Liver (tissue), 10 donors: ENCODE results near the gene LTB4R2. TPM values are rescaled to one million over a fixed set of nuclear protein-coding genes. Genes with fewer than 3 reads are reported as not detected.

Experiments
- DNase-seq: peaks from one replicate; pipeline ENCODE4 v3.0.0-alpha.2; 2017; ENCODE audit warnings: low spot score
- H3K27ac ChIP-seq, 2 donors: one replicate each; pipeline ENCODE4 v1.7.0; 2013; ENCODE audit warnings: inconsistent platforms in 2 of 2, low read length in 2 of 2, control low read depth in 1 of 2, low read depth in 1 of 2, mild to moderate bottlenecking in 1 of 2
- H3K27me3 ChIP-seq, 4 donors: one replicate each; pipeline versions ENCODE4 v1.6.1 to v1.7.0; 2013; ENCODE audit warnings: low read length in 3 of 4, inconsistent platforms in 1 of 4, mild to moderate bottlenecking in 1 of 4, moderate library complexity in 1 of 4; ENCODE audit not compliant: control insufficient read depth in 4 of 4, insufficient read depth in 4 of 4
- H3K36me3 ChIP-seq, 4 donors: one replicate each; pipeline versions ENCODE4 v1.6.1 to v1.7.0; 2013; ENCODE audit warnings: low read length in 3 of 4, mild to moderate bottlenecking in 3 of 4, low read depth in 1 of 4, moderate library complexity in 1 of 4; ENCODE audit not compliant: control insufficient read depth in 4 of 4, insufficient read depth in 3 of 4
- H3K4me1 ChIP-seq, 4 donors: one replicate each; pipeline versions ENCODE4 v1.6.1 to v1.7.0; 2013; ENCODE audit warnings: low read length in 3 of 4, mild to moderate bottlenecking in 3 of 4, moderate library complexity in 1 of 4; ENCODE audit not compliant: control insufficient read depth in 4 of 4, insufficient read depth in 4 of 4
- H3K4me3 ChIP-seq, 3 donors: one replicate each; pipeline versions ENCODE4 v1.6.1 to v1.7.0; 2013; ENCODE audit warnings: low read length in 3 of 3, control low read depth in 1 of 3, low read depth in 1 of 3, mild to moderate bottlenecking in 1 of 3
- H3K9ac ChIP-seq, 2 donors: one replicate each; pipeline ENCODE4 v1.7.0; 2013; ENCODE audit warnings: low read length in 2 of 2, mild to moderate bottlenecking in 2 of 2, moderate library complexity in 2 of 2, control low read depth in 1 of 2, low read depth in 1 of 2
- H3K9me3 ChIP-seq, 4 donors: one replicate each; pipeline versions ENCODE4 v1.6.1 to v1.7.0; 2013; ENCODE audit warnings: low read length in 3 of 4; ENCODE audit not compliant: control insufficient read depth in 4 of 4
- FOXA1 ChIP-seq: IDR thresholded peaks from 2 replicates; pipeline ENCODE4 v1.6.1; 2016; ENCODE audit warnings: antibody characterized with exemption
- FOXA2 ChIP-seq: IDR thresholded peaks from 2 replicates; pipeline ENCODE4 v1.6.1; 2016; ENCODE audit warnings: antibody characterized with exemption
- GABPA ChIP-seq, 2 donors: IDR thresholded peaks in 1 of 2; conservative IDR thresholded peaks in 1 of 2; 2 replicates each; pipeline ENCODE4 v1.6.1; 2016; ENCODE audit warnings: antibody characterized with exemption in 2 of 2, mild to moderate bottlenecking in 1 of 2, moderate library complexity in 1 of 2
- HNF4G ChIP-seq: IDR thresholded peaks from 2 replicates; pipeline ENCODE4 v1.6.1; 2016; ENCODE audit warnings: antibody characterized with exemption
- MAX ChIP-seq: IDR thresholded peaks from 2 replicates; pipeline ENCODE4 v1.6.1; 2016; ENCODE audit warnings: antibody characterized with exemption
- YY1 ChIP-seq: IDR thresholded peaks from 2 replicates; pipeline ENCODE4 v1.6.1; 2016; ENCODE audit warnings: antibody characterized with exemption, mild to moderate bottlenecking
- WGBS: extraction: QIAGEN DNeasy Blood & Tissue Kit; methylation state at CpG from one replicate; pipeline ENCODE4 v1.1.7; 2013; 5-methylcytosine and 5-hydroxymethylcytosine counted together
- polyA plus RNA-seq, 2 donors: library from polyadenylated mRNA; stranded (reverse) in 1 of 2; unstranded in 1 of 2; fragments of 200-250 nt in 1 of 2; fragments of >200 nt in 1 of 2; fragmentation: Nextera tagmentation in 1 of 2; extraction: Ambion mirVana in 1 of 2; gene quantifications; one replicate each; pipeline versions ENCODE4 v1.2.1 to v1.2.3, GENCODE V29; 2013 to 2015
- small RNA-seq: library from RNA; depleted of rRNA; stranded (forward); fragments of <200 nt; gene quantifications from one replicate; pipeline ENCODE3, GENCODE V24; 2014
- total RNA-seq, 2 donors: library from RNA; depleted of rRNA; stranded (reverse); fragments of >200 nt; gene quantifications; one replicate each; pipeline ENCODE4 v1.2.3, GENCODE V29; 2014
- TF ChIP-seq, protein P1 (sequence below): IDR thresholded peaks from 2 replicates; pipeline ENCODE4 v1.6.1; 2016; ENCODE audit warnings: antibody characterized with exemption
- donor health status: healthy.
- donor health status: healthy.
- donor health status: healthy.
- donor health status: healthy.
- donor health status: healthy.

LTB4R2 gene
- total and polyA plus RNA-seq, 4 donors: 0.28 to 11.3 (median 1.9) TPM

GRCh38 chr14:24361326-24361725 lies 51.4 kb downstream of the LTB4R2 start:
- H3K4me3 ChIP-seq: no peak overlapping the region
- no peak overlapping the region for H3K27ac ChIP-seq
- 88% methylated on average over 2 of the region's 2 CpGs for WGBS
- TF ChIP-seq, protein P1, sequence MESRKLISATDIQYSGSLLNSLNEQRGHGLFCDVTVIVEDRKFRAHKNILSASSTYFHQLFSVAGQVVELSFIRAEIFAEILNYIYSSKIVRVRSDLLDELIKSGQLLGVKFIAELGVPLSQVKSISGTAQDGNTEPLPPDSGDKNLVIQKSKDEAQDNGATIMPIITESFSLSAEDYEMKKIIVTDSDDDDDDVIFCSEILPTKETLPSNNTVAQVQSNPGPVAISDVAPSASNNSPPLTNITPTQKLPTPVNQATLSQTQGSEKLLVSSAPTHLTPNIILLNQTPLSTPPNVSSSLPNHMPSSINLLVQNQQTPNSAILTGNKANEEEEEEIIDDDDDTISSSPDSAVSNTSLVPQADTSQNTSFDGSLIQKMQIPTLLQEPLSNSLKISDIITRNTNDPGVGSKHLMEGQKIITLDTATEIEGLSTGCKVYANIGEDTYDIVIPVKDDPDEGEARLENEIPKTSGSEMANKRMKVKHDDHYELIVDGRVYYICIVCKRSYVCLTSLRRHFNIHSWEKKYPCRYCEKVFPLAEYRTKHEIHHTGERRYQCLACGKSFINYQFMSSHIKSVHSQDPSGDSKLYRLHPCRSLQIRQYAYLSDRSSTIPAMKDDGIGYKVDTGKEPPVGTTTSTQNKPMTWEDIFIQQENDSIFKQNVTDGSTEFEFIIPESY: no peak
- TF ChIP-seq FOXA2 (no peak), HNF4G (no peak), GABPA (IDR thresholded peaks at IDR 0.05 in 1 of 2, conservative IDR thresholded peaks at IDR 0.05 in 1 of 2) (no peak), YY1 (no peak), FOXA1 (no peak), MAX (no peak)
- no peak for DNase-seq
- H3K27me3 ChIP-seq: no peaks in the 10 kb centered on the region
- H3K9ac ChIP-seq: no peak overlapping the region
- H3K9me3 ChIP-seq: no peaks in the 10 kb centered on the region
- peaks cover 0 to 3% (median under 1%) of the 10 kb centered on the region in 4 donors for H3K4me1 ChIP-seq
- no peaks in the 10 kb centered on the region for H3K36me3 ChIP-seq

Small RNAs within 50 kb of the gene (small RNA-seq; reads per million reads assigned to genes)
- not detected for gene RF00026

Other genes starting within 250 kb of the LTB4R2 start
Only the 30 nearest of the 33 such genes appear.
- 100 to 1,000 TPM; 215 to 312 TPM for gene DCAF11, start 195.4 kb upstream of the LTB4R2 start, total RNA-seq
- gene DCAF11, start 195.4 kb upstream of the LTB4R2 start, polyA plus RNA-seq: 100 to 1,000 TPM in 1 of 2 donors, 10 to 100 TPM in 1; 30.1 to 119 TPM
- 1 to 10 TPM; 2.7 to 3.2 TPM for gene NRL, start 195.2 kb upstream of the LTB4R2 start, total RNA-seq
- gene NRL, start 195.2 kb upstream of the LTB4R2 start, polyA plus RNA-seq: 1 to 10 TPM; 1.5 to 2.9 TPM
- 1 to 10 TPM; 1.7 to 6.4 TPM for gene FITM1, start 179.5 kb upstream of the LTB4R2 start, total RNA-seq
- gene FITM1, start 179.5 kb upstream of the LTB4R2 start, polyA plus RNA-seq: 10 to 100 TPM; 11.9 to 16.1 TPM
- 10 to 100 TPM; 63.3 to 71.9 TPM for gene PSME1, start 173.9 kb upstream of the LTB4R2 start, total RNA-seq
- 100 to 1,000 TPM; 131 to 237 TPM for gene PSME1, start 173.9 kb upstream of the LTB4R2 start, polyA plus RNA-seq
- gene EMC9, start 168.5 kb upstream of the LTB4R2 start, total RNA-seq: 10 to 100 TPM in 1 of 2 donors, 1 to 10 TPM in 1; 8.6 to 10.5 TPM
- 10 to 100 TPM; 16.2 to 17.8 TPM for gene EMC9, start 168.5 kb upstream of the LTB4R2 start, polyA plus RNA-seq
- gene PSME2, start 163.5 kb upstream of the LTB4R2 start, total RNA-seq: 10 to 100 TPM; 56.9 to 62.3 TPM
- gene PSME2, start 163.5 kb upstream of the LTB4R2 start, polyA plus RNA-seq: 100 to 1,000 TPM; 123 to 247 TPM
- 10 to 100 TPM; 16.3 to 36.0 TPM for gene RNF31, start 162.6 kb upstream of the LTB4R2 start, total RNA-seq
- gene RNF31, start 162.6 kb upstream of the LTB4R2 start, polyA plus RNA-seq: 10 to 100 TPM; 20.3 to 21.6 TPM
- gene IRF9, start 148.9 kb upstream of the LTB4R2 start, total RNA-seq: 10 to 100 TPM; 44.2 to 57.8 TPM
- 10 to 100 TPM; 37.9 to 60.9 TPM for gene IRF9, start 148.9 kb upstream of the LTB4R2 start, polyA plus RNA-seq
- gene REC8, start 138.1 kb upstream of the LTB4R2 start, total RNA-seq: 1 to 10 TPM; 3.8 to 4.7 TPM
- 1 to 10 TPM; 2.3 to 3.8 TPM for gene REC8, start 138.1 kb upstream of the LTB4R2 start, polyA plus RNA-seq
- 10 to 100 TPM; 16.3 to 29.8 TPM for gene IPO4, start 121.3 kb upstream of the LTB4R2 start, total RNA-seq
- 10 to 100 TPM; 13.6 to 32.9 TPM for gene IPO4, start 121.3 kb upstream of the LTB4R2 start, polyA plus RNA-seq
- 10 to 100 TPM; 27.5 to 76.2 TPM for gene TM9SF1, start 114.7 kb upstream of the LTB4R2 start, total RNA-seq
- 10 to 100 TPM; 30.0 to 46.9 TPM for gene TM9SF1, start 114.7 kb upstream of the LTB4R2 start, polyA plus RNA-seq
- gene TSSK4, start 104.4 kb upstream of the LTB4R2 start, total RNA-seq: under 1 TPM in 1 of 2 donors, not detected in 1; 0.33 TPM
- under 1 TPM in 1 of 2 donors, not detected in 1; 0.25 TPM for gene TSSK4, start 104.4 kb upstream of the LTB4R2 start, polyA plus RNA-seq
- gene CHMP4A, start 96.7 kb upstream of the LTB4R2 start, total RNA-seq: 10 to 100 TPM; 14.6 to 19.6 TPM
- 10 to 100 TPM; 36.3 to 38.7 TPM for gene CHMP4A, start 96.7 kb upstream of the LTB4R2 start, polyA plus RNA-seq
- 1 to 10 TPM; 3.2 to 6.6 TPM for gene MDP1, start 94.1 kb upstream of the LTB4R2 start, total RNA-seq
- 10 to 100 TPM in 1 of 2 donors, 1 to 10 TPM in 1; 7.4 to 13.4 TPM for gene MDP1, start 94.1 kb upstream of the LTB4R2 start, polyA plus RNA-seq
- 10 to 100 TPM; 32.3 to 49.3 TPM for gene NEDD8, start 77.8 kb upstream of the LTB4R2 start, total RNA-seq
- gene NEDD8, start 77.8 kb upstream of the LTB4R2 start, polyA plus RNA-seq: 100 to 1,000 TPM; 107 to 136 TPM
- 10 to 100 TPM; 28.6 to 29.8 TPM for gene GMPR2, start 77.2 kb upstream of the LTB4R2 start, total RNA-seq
- 10 to 100 TPM; 34.9 to 42.7 TPM for gene GMPR2, start 77.2 kb upstream of the LTB4R2 start, polyA plus RNA-seq
- 10 to 100 TPM; 23.5 to 25.1 TPM for gene TINF2, start 67.5 kb upstream of the LTB4R2 start, total RNA-seq
- gene TINF2, start 67.5 kb upstream of the LTB4R2 start, polyA plus RNA-seq: 10 to 100 TPM; 14.4 to 24.3 TPM
- gene TGM1, start 47.0 kb upstream of the LTB4R2 start, total RNA-seq: 1 to 10 TPM; 1.1 to 1.5 TPM
- under 1 TPM; 0.28 to 0.39 TPM for gene TGM1, start 47.0 kb upstream of the LTB4R2 start, polyA plus RNA-seq
- gene RABGGTA, start 38.5 kb upstream of the LTB4R2 start, total RNA-seq: 10 to 100 TPM in 1 of 2 donors, 1 to 10 TPM in 1; 7.5 to 19.7 TPM
- 10 to 100 TPM; 11.7 to 14.7 TPM for gene RABGGTA, start 38.5 kb upstream of the LTB4R2 start, polyA plus RNA-seq
- gene DHRS1, start 10.4 kb upstream of the LTB4R2 start, total RNA-seq: 10 to 100 TPM; 30.3 to 84.9 TPM
- gene DHRS1, start 10.4 kb upstream of the LTB4R2 start, polyA plus RNA-seq: 10 to 100 TPM; 40.3 to 60.1 TPM
- 10 to 100 TPM; 12.3 to 18.2 TPM for gene NOP9, start 10.3 kb upstream of the LTB4R2 start, total RNA-seq
- 1 to 10 TPM; 3.8 to 7.1 TPM for gene NOP9, start 10.3 kb upstream of the LTB4R2 start, polyA plus RNA-seq
- gene CIDEB, start 2.2 kb upstream of the LTB4R2 start, total RNA-seq: 100 to 1,000 TPM in 1 of 2 donors, 10 to 100 TPM in 1; 32.1 to 142 TPM
- gene CIDEB, start 2.2 kb upstream of the LTB4R2 start, polyA plus RNA-seq: 100 to 1,000 TPM; 176 to 312 TPM
- 1 to 10 TPM; 2.1 to 5.0 TPM for gene LTB4R, start 1.4 kb downstream of the LTB4R2 start, total RNA-seq
- 1 to 10 TPM in 1 of 2 donors, under 1 TPM in 1; 0.86 to 2.9 TPM for gene LTB4R, start 1.4 kb downstream of the LTB4R2 start, polyA plus RNA-seq
- gene ADCY4, start 24.9 kb downstream of the LTB4R2 start, total RNA-seq: 1 to 10 TPM; 2.2 to 7.2 TPM
- gene ADCY4, start 24.9 kb downstream of the LTB4R2 start, polyA plus RNA-seq: 1 to 10 TPM; 2.2 to 5.8 TPM
- 1 to 10 TPM; 2.7 to 2.9 TPM for gene RIPK3, start 29.9 kb downstream of the LTB4R2 start, total RNA-seq
- gene RIPK3, start 29.9 kb downstream of the LTB4R2 start, polyA plus RNA-seq: 1 to 10 TPM; 1.0 to 1.2 TPM
- 1 to 10 TPM; 1.4 to 3.6 TPM for gene NFATC4, start 58.0 kb downstream of the LTB4R2 start, total RNA-seq
- 1 to 10 TPM; 1.0 to 2.2 TPM for gene NFATC4, start 58.0 kb downstream of the LTB4R2 start, polyA plus RNA-seq
- gene NYNRIN, start 88.9 kb downstream of the LTB4R2 start, total RNA-seq: 10 to 100 TPM in 1 of 2 donors, 1 to 10 TPM in 1; 2.5 to 11.0 TPM
- under 1 TPM; 0.89 to 0.99 TPM for gene NYNRIN, start 88.9 kb downstream of the LTB4R2 start, polyA plus RNA-seq
- gene CBLN3, start 119.5 kb downstream of the LTB4R2 start, total RNA-seq: under 1 TPM; 0.59 to 0.79 TPM
- under 1 TPM; 0.07 to 0.33 TPM for gene CBLN3, start 119.5 kb downstream of the LTB4R2 start, polyA plus RNA-seq
- 10 to 100 TPM; 38.2 to 40.3 TPM for gene KHNYN, start 119.8 kb downstream of the LTB4R2 start, total RNA-seq
- gene KHNYN, start 119.8 kb downstream of the LTB4R2 start, polyA plus RNA-seq: 10 to 100 TPM in 1 of 2 donors, 1 to 10 TPM in 1; 3.0 to 11.1 TPM
- 10 to 100 TPM; 10.8 to 17.0 TPM for gene SDR39U1, start 132.6 kb downstream of the LTB4R2 start, total RNA-seq
- gene SDR39U1, start 132.6 kb downstream of the LTB4R2 start, polyA plus RNA-seq: 10 to 100 TPM; 34.9 to 50.4 TPM